ENCODE measurements around the gene VCL. TPM values are rescaled to one million over a fixed set of nuclear protein-coding genes. Genes with fewer than 3 reads are reported as not detected.
A peak's percentile ranks its signal among the peaks of the same experiment; 100 is the strongest.

The VCL gene
- total RNA-seq, 1 experiment from 2014 or later: 291 TPM

DNA sequence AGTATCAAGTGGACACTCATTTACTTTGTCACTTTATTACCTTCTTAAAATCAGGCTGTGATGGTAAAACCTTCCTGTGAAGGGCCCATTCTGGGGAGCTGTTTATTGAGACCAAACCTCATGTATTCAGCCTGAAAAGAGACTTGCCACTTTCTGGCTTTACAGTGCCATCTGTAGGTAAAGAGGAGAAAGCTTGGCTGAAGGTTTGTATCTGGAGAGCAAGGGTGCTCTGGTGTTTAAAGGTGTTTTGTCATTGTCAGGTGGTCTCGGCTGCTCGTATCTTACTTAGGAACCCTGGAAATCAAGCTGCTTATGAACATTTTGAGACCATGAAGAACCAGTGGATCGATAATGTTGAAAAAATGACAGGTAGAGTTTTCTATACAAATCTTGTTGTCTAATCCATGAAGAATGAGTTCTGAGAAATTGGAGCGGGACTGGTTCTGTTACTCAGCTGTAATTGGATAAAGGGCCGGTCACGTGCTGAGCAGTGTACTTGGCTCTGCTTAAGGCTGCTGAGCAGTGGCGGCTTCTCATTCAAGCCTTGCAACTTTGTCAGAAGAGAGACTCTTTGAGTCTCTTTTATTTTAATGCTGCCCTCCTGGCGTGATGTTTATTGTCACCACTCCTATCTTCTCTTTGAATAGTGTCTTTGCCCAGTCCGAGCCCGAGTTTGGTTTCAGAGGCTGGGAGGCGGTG is 105.8 kb downstream of the VCL start:
- no peaks in the 10 kb centered on the region for H3K9me3 Mint-ChIP-seq
- Histone ChIP-seq H3K4me1 (ENCODE audit: insufficient read depth, low read length) (no peaks in the 10 kb centered on the region), H4K8ac (replicated peaks; ENCODE audit: insufficient read length, low read depth, low read length) (no peak overlapping the region), H3K56ac (ENCODE audit: insufficient read length, low read depth, low read length) (no peak overlapping the region), H3K23me2 (ENCODE audit: insufficient read length, low read depth, low read length, poor library complexity, severe bottlenecking) (no peaks in the 10 kb centered on the region), H2BK20ac (ENCODE audit: low read depth, low read length, poor library complexity, severe bottlenecking) (no peak overlapping the region), H3K9ac (ENCODE audit: extremely low read depth, insufficient read length, low read length) (no peak overlapping the region), H2BK15ac (ENCODE audit: low read depth, low read length) (no peak overlapping the region), H3K79me2 (ENCODE audit: insufficient read depth, low read length) (0 out of 2 replicates have a peak, but pooled peaks cover 2% of the 10 kb centered on the region), H2AK5ac (ENCODE audit: insufficient read length, low read length) (no peak overlapping the region), H4K91ac (ENCODE audit: insufficient read length, low read depth, low read length) (no peak overlapping the region), H3K18ac (ENCODE audit: insufficient read length, low read depth, low read length) (no peak overlapping the region), H2BK5ac (ENCODE audit: insufficient read length, low read length) (no peak overlapping the region), H3K79me1 (ENCODE audit: insufficient read depth, low read depth, low read length, poor library complexity, severe bottlenecking) (peaks cover 3% of the 10 kb centered on the region), H2BK120ac (ENCODE audit: low read depth, low read length, poor library complexity, severe bottlenecking) (no peak overlapping the region), H3T11ph (ENCODE audit: low read length) (no peak overlapping the region), H3K9me3 (ENCODE audit: control insufficient read depth, low read depth, low read length) (no peaks in the 10 kb centered on the region), H3K14ac (ENCODE audit: insufficient read depth, low read length) (no peak overlapping the region), H3K4me2 (ENCODE audit: insufficient read depth, insufficient read length, low read length) (no peak overlapping the region), H3K27me3 (ENCODE audit: insufficient read depth, low read length) (no peaks in the 10 kb centered on the region), H2AFZ (ENCODE audit: low read length) (no peak overlapping the region), H4K5ac (ENCODE audit: insufficient read length, low read depth, low read length) (no peak overlapping the region), H4K20me1 (ENCODE audit: control insufficient read depth, insufficient read depth, insufficient read length) (no peaks in the 10 kb centered on the region), H3K27ac (ENCODE audit: insufficient read length, low read depth, low read length) (no peak overlapping the region), H3K23ac (ENCODE audit: insufficient read length, low read depth, low read length) (no peak overlapping the region), H2BK12ac (ENCODE audit: insufficient read length, low read depth, low read length) (no peak overlapping the region), H3K4ac (ENCODE audit: low read depth, low read length) (no peak overlapping the region)
- H3K4me3 Mint-ChIP-seq: no peak overlapping the region
- H3K27me3 Mint-ChIP-seq (ENCODE audit: low read depth): no peaks in the 10 kb centered on the region
- H3K36me3 Mint-ChIP-seq (ENCODE audit: insufficient read depth in 1 of 3, low read depth in 3 of 3): peaks cover 69 to 95% (median 90%) of the 10 kb centered on the region in 3 experiments; a peak in 6 of 7 replicates
- TF ChIP-seq, protein P1, sequence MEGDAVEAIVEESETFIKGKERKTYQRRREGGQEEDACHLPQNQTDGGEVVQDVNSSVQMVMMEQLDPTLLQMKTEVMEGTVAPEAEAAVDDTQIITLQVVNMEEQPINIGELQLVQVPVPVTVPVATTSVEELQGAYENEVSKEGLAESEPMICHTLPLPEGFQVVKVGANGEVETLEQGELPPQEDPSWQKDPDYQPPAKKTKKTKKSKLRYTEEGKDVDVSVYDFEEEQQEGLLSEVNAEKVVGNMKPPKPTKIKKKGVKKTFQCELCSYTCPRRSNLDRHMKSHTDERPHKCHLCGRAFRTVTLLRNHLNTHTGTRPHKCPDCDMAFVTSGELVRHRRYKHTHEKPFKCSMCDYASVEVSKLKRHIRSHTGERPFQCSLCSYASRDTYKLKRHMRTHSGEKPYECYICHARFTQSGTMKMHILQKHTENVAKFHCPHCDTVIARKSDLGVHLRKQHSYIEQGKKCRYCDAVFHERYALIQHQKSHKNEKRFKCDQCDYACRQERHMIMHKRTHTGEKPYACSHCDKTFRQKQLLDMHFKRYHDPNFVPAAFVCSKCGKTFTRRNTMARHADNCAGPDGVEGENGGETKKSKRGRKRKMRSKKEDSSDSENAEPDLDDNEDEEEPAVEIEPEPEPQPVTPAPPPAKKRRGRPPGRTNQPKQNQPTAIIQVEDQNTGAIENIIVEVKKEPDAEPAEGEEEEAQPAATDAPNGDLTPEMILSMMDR (conservative IDR thresholded peaks at IDR 0.05): peak; percentile 55
- no peaks in the 10 kb centered on the region for H3K4me1 Mint-ChIP-seq
- no CpG with 5 or more reads among the region's 11 CpGs for WGBS (ENCODE audit: extremely low coverage, insufficient read length, low lambda C conversion rate)
- peak overlapping the region in 2 of 3 experiments; percentile 65 to 79; a peak in 3 of 7 replicates for H3K27ac Mint-ChIP-seq
- DNase-seq: no peak

Data from H9 (cell line).